HEK293T (cell line): ENCODE data around the gene KCNT1.

Experiments used
- CTCF ChIA-PET: fragments of 350-600 bp; formaldehyde crosslinking; extraction: SDS; loops from one replicate; lab custom pipeline; 2021; ENCODE audit warnings: antibody characterized with exemption, inconsistent platforms; lab: Yijun Ruan, JAX
- POLR2A ChIA-PET: fragments of 350-600 bp; formaldehyde crosslinking; extraction: SDS; loops from one replicate; lab custom pipeline; 2020; ENCODE audit warnings: antibody characterized with exemption, inconsistent platforms; lab: Yijun Ruan, JAX
- DNase-seq: peaks from one replicate; pipeline ENCODE4 v3.0.0; 2012; ENCODE audit warnings: mixed read lengths; ENCODE audit errors: extremely low spot score
- ARNT ChIP-seq: fragments of 450-650 bp; IDR thresholded peaks from 2 replicates; pipeline ENCODE4 v1.6.1; 2017; ENCODE audit warnings: mild to moderate bottlenecking
- BHLHE40 ChIP-seq: fragments of 450-650 bp; IDR thresholded peaks from 2 replicates; pipeline ENCODE4 v1.6.1; 2016; ENCODE audit warnings: mild to moderate bottlenecking, moderate library complexity, borderline replicate concordance
- CTBP1 ChIP-seq: fragments of 450-650 bp; IDR thresholded peaks from 2 replicates; pipeline ENCODE4 v1.6.1; 2016; ENCODE audit warnings: borderline replicate concordance
- ELF4 ChIP-seq: fragments of 450-650 bp; IDR thresholded peaks from 2 replicates; pipeline ENCODE4 v1.6.1; 2017; ENCODE audit warnings: antibody characterized with exemption
- FOXA1 ChIP-seq: fragments of 450-650 bp; IDR thresholded peaks from 2 replicates; pipeline ENCODE4 v1.6.1; 2016; ENCODE audit warnings: mild to moderate bottlenecking
- FOXK2 ChIP-seq: fragments of 450-650 bp; IDR thresholded peaks from 2 replicates; pipeline ENCODE4 v1.6.1; 2016; ENCODE audit warnings: mild to moderate bottlenecking
- FOXM1 ChIP-seq: fragments of 450-650 bp; IDR thresholded peaks from 2 replicates; pipeline ENCODE4 v1.6.1; 2017; ENCODE audit warnings: mild to moderate bottlenecking, borderline replicate concordance
- HDGF ChIP-seq: fragments of 450-650 bp; IDR thresholded peaks from 2 replicates; pipeline ENCODE4 v1.6.1; 2017; ENCODE audit warnings: antibody characterized with exemption, borderline replicate concordance
- L3MBTL2 ChIP-seq: fragments of 450-650 bp; conservative IDR thresholded peaks from 2 replicates; pipeline ENCODE4 v1.6.1; 2016; ENCODE audit warnings: mild to moderate bottlenecking
- LEF1 ChIP-seq: fragments of 450-650 bp; IDR thresholded peaks from 2 replicates; pipeline ENCODE4 v1.6.1; 2017; ENCODE audit warnings: mild to moderate bottlenecking, borderline replicate concordance
- NFRKB ChIP-seq: fragments of 450-650 bp; IDR thresholded peaks from 2 replicates; pipeline ENCODE4 v1.6.1; 2016; ENCODE audit warnings: mild to moderate bottlenecking, moderate library complexity
- SP1 ChIP-seq: fragments of 450-650 bp; IDR thresholded peaks from 2 replicates; pipeline ENCODE4 v1.6.1; 2017
- SUZ12 ChIP-seq: fragments of 450-650 bp; IDR thresholded peaks from 2 replicates; pipeline ENCODE4 v1.6.1; 2016; ENCODE audit warnings: mild to moderate bottlenecking
- TARDBP ChIP-seq: fragments of 450-650 bp; IDR thresholded peaks from 2 replicates; pipeline ENCODE4 v1.6.1; 2016
- ZNF384 ChIP-seq: fragments of 450-650 bp; IDR thresholded peaks from 2 replicates; pipeline ENCODE4 v1.6.1; 2016
- TF ChIP-seq, protein P1 (sequence below): fragments of 450-650 bp; IDR thresholded peaks from 2 replicates; pipeline ENCODE4 v1.6.1; 2016

The KCNT1 gene

DNA sequence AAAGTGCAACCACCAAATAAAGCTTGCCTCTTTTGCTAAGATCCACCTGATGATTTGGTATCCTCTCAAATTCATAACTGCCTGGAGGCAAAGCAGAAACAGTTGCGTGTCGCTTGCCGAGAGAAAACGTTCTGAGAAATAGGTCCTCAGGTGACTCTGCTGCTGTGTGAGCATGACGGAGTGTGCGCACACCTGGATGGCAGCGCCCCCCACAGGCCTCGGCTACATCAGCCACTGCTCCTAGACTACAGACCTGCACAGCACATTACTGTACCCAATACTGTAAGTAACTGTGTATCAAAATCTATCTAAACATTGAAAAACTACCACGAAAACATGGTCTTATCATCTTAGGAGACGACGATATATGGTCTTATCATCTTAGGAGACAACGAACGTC, 117.9 kb downstream of the KCNT1 start:
- DNase-seq = no peak
- ChIA-PET CTCF (no interaction called here), POLR2A (no interaction called here)
- TF ChIP-seq SUZ12 (no peak), ELF4 (no peak), NFRKB (no peak)

DNA sequence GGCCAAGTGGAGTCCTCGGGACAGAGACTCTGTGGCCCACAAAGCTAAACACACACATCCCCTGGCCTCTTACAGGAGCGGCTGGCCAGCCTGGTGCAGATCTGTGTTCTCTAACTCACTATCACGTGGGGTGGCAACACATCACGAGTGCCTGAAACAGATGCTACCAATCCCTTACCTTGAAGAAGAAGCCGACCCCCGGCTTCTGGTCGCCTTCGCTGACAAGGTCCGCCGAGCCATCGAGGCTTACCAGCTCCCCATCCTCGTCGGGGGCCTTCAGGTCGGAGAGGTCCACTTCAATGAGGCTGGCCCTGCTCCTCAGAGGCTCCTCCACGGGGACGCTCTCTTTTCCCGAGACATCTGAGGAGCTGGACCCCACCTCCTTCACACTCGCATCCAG, 118.7 kb downstream of the KCNT1 start:
- TF ChIP-seq BHLHE40 = no peak
- no peak for TF ChIP-seq CTBP1
- TF ChIP-seq L3MBTL2 = no peak
- TF ChIP-seq ELF4 = no peak
- TF ChIP-seq, protein P1, sequence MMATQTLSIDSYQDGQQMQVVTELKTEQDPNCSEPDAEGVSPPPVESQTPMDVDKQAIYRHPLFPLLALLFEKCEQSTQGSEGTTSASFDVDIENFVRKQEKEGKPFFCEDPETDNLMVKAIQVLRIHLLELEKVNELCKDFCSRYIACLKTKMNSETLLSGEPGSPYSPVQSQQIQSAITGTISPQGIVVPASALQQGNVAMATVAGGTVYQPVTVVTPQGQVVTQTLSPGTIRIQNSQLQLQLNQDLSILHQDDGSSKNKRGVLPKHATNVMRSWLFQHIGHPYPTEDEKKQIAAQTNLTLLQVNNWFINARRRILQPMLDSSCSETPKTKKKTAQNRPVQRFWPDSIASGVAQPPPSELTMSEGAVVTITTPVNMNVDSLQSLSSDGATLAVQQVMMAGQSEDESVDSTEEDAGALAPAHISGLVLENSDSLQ = no peak
- no peak for TF ChIP-seq ZNF384
- no peak for TF ChIP-seq FOXK2
- no peak for TF ChIP-seq FOXA1
- no peak for TF ChIP-seq FOXM1
- ChIA-PET CTCF (no interaction called here), POLR2A (no interaction called here)
- DNase-seq = no peak

DNA sequence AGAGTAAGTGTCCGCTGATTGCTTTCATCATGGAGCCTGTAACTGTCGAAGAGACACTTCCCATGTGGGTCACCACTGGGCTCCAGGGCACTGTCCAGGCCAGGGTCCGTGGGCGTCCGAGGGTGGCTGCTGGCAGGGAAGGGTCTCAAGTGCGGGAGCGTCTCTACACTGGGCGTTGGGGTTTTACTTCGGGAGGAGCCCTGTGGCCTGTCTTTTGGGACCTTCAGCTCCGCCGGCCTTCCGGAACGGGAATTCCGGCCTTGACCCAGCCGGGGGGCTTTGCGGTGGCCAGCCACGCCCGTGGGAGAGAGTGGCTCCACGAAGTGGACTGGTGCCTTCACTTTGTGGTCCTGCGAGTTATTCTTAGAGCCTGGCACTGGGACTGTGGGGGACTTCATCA, 119.1 kb downstream of the KCNT1 start:
- CTCF ChIA-PET = no interaction called here
- POLR2A ChIA-PET = no interaction called here
- no peak for DNase-seq
- TF ChIP-seq ZNF384 = no peak
- no peak for TF ChIP-seq FOXK2
- TF ChIP-seq L3MBTL2 = no peak
- TF ChIP-seq FOXA1 = no peak
- TF ChIP-seq TARDBP = no peak
- no peak for TF ChIP-seq ELF4
- TF ChIP-seq SUZ12 = no peak
- TF ChIP-seq, protein P1 = no peak
- TF ChIP-seq SP1 = no peak
- no peak for TF ChIP-seq CTBP1
- TF ChIP-seq LEF1 = no peak
- no peak for TF ChIP-seq ARNT
- no peak for TF ChIP-seq FOXM1
- TF ChIP-seq NFRKB = no peak
- TF ChIP-seq BHLHE40 = no peak
- no peak for TF ChIP-seq HDGF

DNA sequence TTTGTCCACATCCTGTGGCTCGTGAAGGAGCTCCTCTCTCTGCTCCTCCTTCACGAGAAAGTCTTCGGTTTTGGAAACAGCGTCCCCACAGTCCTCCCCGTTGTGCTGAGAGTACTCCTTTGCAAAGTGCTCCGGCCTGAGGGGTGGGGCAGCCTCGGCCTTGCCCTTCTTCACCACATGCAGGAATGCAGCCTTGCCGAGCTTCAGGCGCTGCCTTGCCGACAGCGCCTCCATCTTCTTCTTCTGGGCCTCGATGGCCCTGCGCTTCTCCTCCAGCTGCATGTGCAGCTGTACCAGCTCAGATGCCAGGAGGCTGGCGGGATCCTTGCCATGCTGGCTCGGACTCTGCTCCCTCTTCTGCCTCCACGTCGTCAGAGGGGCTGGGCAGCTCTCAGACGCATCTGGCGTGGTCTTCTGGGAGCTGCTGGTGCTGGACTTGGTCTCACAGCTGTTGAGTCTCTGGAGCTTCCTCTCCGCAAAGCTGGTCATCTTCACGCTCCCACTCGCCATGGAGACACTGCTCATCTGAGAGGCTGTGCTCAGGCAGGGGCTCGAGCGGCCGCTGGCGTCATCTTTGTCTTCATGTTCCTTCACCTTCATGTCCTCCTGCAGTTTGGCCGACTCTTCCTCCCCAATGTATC, 119.9 kb downstream of the KCNT1 start:
- ChIA-PET POLR2A (no interaction called here), CTCF (no interaction called here)
- DNase-seq = no peak
- no peak for TF ChIP-seq ARNT
- TF ChIP-seq TARDBP = no peak
- no peak for TF ChIP-seq ZNF384
- no peak for TF ChIP-seq L3MBTL2

DNA sequence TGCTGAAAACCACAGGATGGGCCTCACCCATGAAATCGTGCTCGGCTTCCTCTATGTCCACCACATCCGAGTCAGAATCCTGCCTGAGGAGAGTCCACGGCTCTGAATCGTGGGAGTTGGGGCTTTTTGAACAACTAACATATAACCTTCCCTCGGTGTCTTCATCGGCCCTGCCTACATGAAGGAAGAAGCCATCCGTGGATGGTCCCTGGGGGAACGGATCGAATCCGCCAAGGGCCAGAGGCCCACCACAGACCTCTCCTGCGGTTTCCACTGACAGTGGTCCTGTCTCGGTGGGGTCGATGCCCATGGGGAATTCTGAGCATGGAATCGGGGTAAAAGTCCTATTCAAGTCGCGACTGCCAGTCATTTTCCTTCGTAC, 120.4 kb downstream of the KCNT1 start:
- ChIA-PET CTCF (no interaction called here), POLR2A (no interaction called here)
- TF ChIP-seq FOXK2 (no peak), ELF4 (no peak), HDGF (no peak), LEF1 (no peak), ARNT (no peak), SUZ12 (no peak), L3MBTL2 (no peak), BHLHE40 (no peak), FOXA1 (no peak), ZNF384 (no peak), TARDBP (no peak), FOXM1 (no peak), NFRKB (no peak), SP1 (no peak)
- TF ChIP-seq, protein P1 = no peak
- no peak for DNase-seq

DNA sequence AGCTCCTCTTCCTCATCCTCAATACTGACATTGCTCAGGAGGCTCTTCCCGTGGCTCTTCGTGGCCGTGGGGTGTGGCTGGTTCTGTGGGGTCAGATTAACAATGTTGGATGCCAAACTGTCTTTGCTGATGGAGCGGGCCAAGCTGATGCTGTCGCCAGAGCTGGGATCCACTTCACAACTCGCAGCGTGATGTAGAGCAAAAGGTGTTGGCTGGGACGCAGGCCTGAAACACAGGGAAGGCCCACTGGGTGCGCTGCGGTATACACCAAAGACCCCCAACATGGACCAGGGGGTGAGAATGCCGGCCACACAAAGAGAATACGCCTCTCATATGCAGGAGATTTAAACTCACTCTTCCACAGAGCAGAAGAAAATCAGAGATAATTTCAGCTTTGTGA, 121.1 kb downstream of the KCNT1 start:
- CTCF ChIA-PET = no interaction called here
- TF ChIP-seq ZNF384 = no peak
- TF ChIP-seq FOXA1 = no peak
- no peak for TF ChIP-seq LEF1
- TF ChIP-seq, protein P1 = no peak
- TF ChIP-seq BHLHE40 = no peak
- TF ChIP-seq SP1 = no peak
- no peak for TF ChIP-seq CTBP1
- no peak for TF ChIP-seq FOXK2
- no peak for TF ChIP-seq L3MBTL2
- TF ChIP-seq SUZ12 = no peak
- no peak for TF ChIP-seq ARNT
- TF ChIP-seq TARDBP = no peak
- no peak for TF ChIP-seq NFRKB
- no peak for TF ChIP-seq ELF4
- no peak for TF ChIP-seq FOXM1
- TF ChIP-seq HDGF = no peak
- DNase-seq = no peak
- POLR2A ChIA-PET = no interaction called here
